Measurements from ENCODE around the gene KDSR.
A peak's percentile ranks its signal among the peaks of the same experiment; 100 is the strongest.
"Not testable (repeated sequence)": the region's sequence is repeated elsewhere in the genome, so short reads cannot be mapped to it uniquely, and the experiment has no call there.

Gene KDSR

GRCh38 chr18:63365876-63366212 lies 1.2 kb downstream of the KDSR start:
- peak in 1 of 5 experiments; percentile 55 for DNase-seq

GRCh38 chr18:63363951-63364350 lies 3.1 kb downstream of the KDSR start:
- DNase-seq, result peak in 2 of 5 experiments; percentile 80 to 95

GRCh38 chr18:63363420-63363819 lies 3.6 kb downstream of the KDSR start:
- DNase-seq, result not testable (repeated sequence)

- no peak for DNase-seq
Observed at GRCh38 chr18:63356272-63356896, 10.6 kb downstream of the KDSR start.

- no peak for DNase-seq
Observed at GRCh38 chr18:63350230-63350629, 16.8 kb downstream of the KDSR start.

- no peak for DNase-seq
Observed at GRCh38 chr18:63348508-63349136, 18.4 kb downstream of the KDSR start.

GRCh38 chr18:63346480-63347183 lies 20.4 kb downstream of the KDSR start:
- DNase-seq, result no peak

- DNase-seq, result no peak
Observed at GRCh38 chr18:63346031-63346430, 21.0 kb downstream of the KDSR start.

GRCh38 chr18:63344918-63345317 lies 22.1 kb downstream of the KDSR start:
- DNase-seq, result no peak

GRCh38 chr18:63344263-63344662 lies 22.7 kb downstream of the KDSR start:
- no peak for DNase-seq

- DNase-seq, result peak in 1 of 5 experiments; percentile 23
Observed at GRCh38 chr18:63342206-63342605, 24.8 kb downstream of the KDSR start.

GRCh38 chr18:63339920-63340484 lies 27.0 kb downstream of the KDSR start:
- DNase-seq, result peak in 3 of 5 experiments; percentile 20 to 64 (median 30)

GRCh38 chr18:63336366-63337099 lies 30.5 kb downstream of the KDSR start:
- peak in 1 of 5 experiments; percentile 58 for DNase-seq

- DNase-seq, result no peak
Observed at GRCh38 chr18:63331105-63331504, 35.9 kb downstream of the KDSR start.

GRCh38 chr18:63329431-63330145 lies 37.4 kb downstream of the KDSR start:
- no peak for DNase-seq

- DNase-seq, result no peak
Observed at GRCh38 chr18:63326011-63326410, 41.0 kb downstream of the KDSR start.

GRCh38 chr18:63325086-63325686 lies 41.8 kb downstream of the KDSR start:
- no peak for DNase-seq

- DNase-seq, result peak in 4 of 5 experiments; percentile 32 to 74 (median 38)
Observed at GRCh38 chr18:63322908-63323634, 43.9 kb downstream of the KDSR start.

- DNase-seq, result no peak
Observed at GRCh38 chr18:63322206-63322605, 44.8 kb downstream of the KDSR start.

GRCh38 chr18:63321291-63321690 lies 45.7 kb downstream of the KDSR start:
- no peak for DNase-seq

GRCh38 chr18:63320975-63321265 lies 46.1 kb downstream of the KDSR start:
- peak in 1 of 5 experiments; percentile 25 for DNase-seq
